Measurements from ENCODE around the gene RIN3. TPM values are rescaled to one million over a fixed set of nuclear protein-coding genes. Genes with fewer than 3 reads are reported as not detected.

Gene RIN3
- total RNA-seq, 1 experiment from 2014 or later = 10.9 TPM

GRCh38 chr14:92728759-92729364 is 215.3 kb downstream of the RIN3 start:
- ATAC-seq = no peak
- no peak for DNase-seq (ENCODE audit: low read depth, low spot score)
- H3K27ac ChIP-seq (ENCODE audit: low read length) = no peak overlapping the region
- no peaks in the 10 kb centered on the region for H3K9me3 ChIP-seq (ENCODE audit: control insufficient read depth, insufficient read depth, low read depth, low read length)
- no peaks in the 10 kb centered on the region for H3K4me1 ChIP-seq (ENCODE audit: control insufficient read depth, insufficient read depth, low read length)
- intact Hi-C loops (cut with micrococcal nuclease; ENCODE audit: unreplicated experiment) = no loop called here
- no peaks in the 10 kb centered on the region for H3K27me3 ChIP-seq (ENCODE audit: control insufficient read depth, insufficient read depth, low read length)
- in situ Hi-C loops (cut with HindIII; ENCODE audit: low pct_unique_long_range_greater_than_20kb, low sequenced_read_pairs) = no loop called here
- ChIA-PET POLR2A (no interaction called here), CTCF (interaction anchor here (0.6 kb wide), 1 partner anchor 756 kb away, joined by 4 read pairs; no protein-coding TSS in a partner anchor)
- TF ChIP-seq TCF7L2 (IDR thresholded peaks at IDR 0.05; ENCODE audit: low read depth, low read length) (no peak), CTCF (IDR thresholded peaks at IDR 0.05) (no peak), SIN3A (IDR thresholded peaks at IDR 0.05; ENCODE audit: borderline replicate concordance, insufficient read depth, low read depth, low read length) (no peak), REST (IDR thresholded peaks at IDR 0.05; ENCODE audit: insufficient read depth in 1 of 2, low read depth in 2 of 2, low read length in 1 of 2) (no peak), POLR2AphosphoS5 (IDR thresholded peaks at IDR 0.05; ENCODE audit: low read depth, low read length) (no peak)
- H3K4me3 ChIP-seq (ENCODE audit: low read depth in 2 of 2, low read length in 2 of 2) = no peak overlapping the region
- H3K36me3 ChIP-seq (ENCODE audit: control insufficient read depth, insufficient read depth, low read length) = no peaks in the 10 kb centered on the region
- BruUV-seq (replicated peaks) = no TSS peak

- in situ Hi-C loops (cut with HindIII; ENCODE audit: low pct_unique_long_range_greater_than_20kb, low sequenced_read_pairs) (no loop called here), intact Hi-C loops (cut with micrococcal nuclease; ENCODE audit: unreplicated experiment) (no loop called here)
- Histone ChIP-seq H3K9me3 (ENCODE audit: control insufficient read depth, insufficient read depth, low read depth, low read length) (no peaks in the 10 kb centered on the region), H3K27me3 (ENCODE audit: control insufficient read depth, insufficient read depth, low read length) (no peaks in the 10 kb centered on the region), H3K4me1 (ENCODE audit: control insufficient read depth, insufficient read depth, low read length) (no peaks in the 10 kb centered on the region), H3K36me3 (ENCODE audit: control insufficient read depth, insufficient read depth, low read length) (no peaks in the 10 kb centered on the region), H3K4me3 (ENCODE audit: low read depth in 2 of 2, low read length in 2 of 2) (no peak overlapping the region), H3K27ac (ENCODE audit: low read length) (no peak overlapping the region)
- no peak for DNase-seq (ENCODE audit: low read depth, low spot score)
- no peak for TF ChIP-seq REST (IDR thresholded peaks at IDR 0.05; ENCODE audit: insufficient read depth in 1 of 2, low read depth in 2 of 2, low read length in 1 of 2)
- no peak for TF ChIP-seq SIN3A (IDR thresholded peaks at IDR 0.05; ENCODE audit: borderline replicate concordance, insufficient read depth, low read depth, low read length)
- no peak for TF ChIP-seq CTCF (IDR thresholded peaks at IDR 0.05)
- TF ChIP-seq TCF7L2 (IDR thresholded peaks at IDR 0.05; ENCODE audit: low read depth, low read length) = no peak
- no peak for TF ChIP-seq POLR2AphosphoS5 (IDR thresholded peaks at IDR 0.05; ENCODE audit: low read depth, low read length)
- CTCF ChIA-PET = no interaction called here
- no TSS peak for BruUV-seq (replicated peaks)
- POLR2A ChIA-PET = no interaction called here
- no peak for ATAC-seq
Measured at GRCh38 chr14:92729634-92730358, 216.2 kb downstream of the RIN3 start.

Data from Panc1 (cell line).